Thymus (tissue), 11 donors: ENCODE measurements around the gene DCAF6. TPM values are rescaled to one million over a fixed set of nuclear protein-coding genes. Genes with fewer than 3 reads are reported as not detected.

ENCODE experiments used
- DNase-seq, 9 donors: peaks; one replicate each; pipeline ENCODE4 v3.0.0-alpha.2; 2013; ENCODE audit warnings: low spot score in 9 of 9, low read depth in 6 of 9, missing footprints in 1 of 9
- H3K27ac ChIP-seq, 2 donors: one replicate each; pipeline ENCODE4 v1.5.1; 2013; ENCODE audit warnings: control low read depth in 1 of 2, low read depth in 1 of 2, low read length in 1 of 2, mild to moderate bottlenecking in 1 of 2, moderate library complexity in 1 of 2
- H3K27me3 ChIP-seq, 2 donors: one replicate each; pipeline ENCODE4 v1.5.1; 2013; ENCODE audit warnings: low read length in 1 of 2; ENCODE audit not compliant: control insufficient read depth in 2 of 2, insufficient read depth in 1 of 2
- H3K36me3 ChIP-seq, 2 donors: one replicate each; pipeline ENCODE4 v1.5.1; 2013; ENCODE audit warnings: low read length in 1 of 2, mild to moderate bottlenecking in 1 of 2, moderate library complexity in 1 of 2; ENCODE audit not compliant: control insufficient read depth in 2 of 2, insufficient read depth in 2 of 2
- H3K4me1 ChIP-seq, 2 donors: one replicate each; pipeline ENCODE4 v1.5.1; 2013; ENCODE audit warnings: low read length in 2 of 2; ENCODE audit not compliant: control insufficient read depth in 2 of 2, insufficient read depth in 2 of 2
- H3K4me3 ChIP-seq, 2 donors: one replicate each; pipeline ENCODE4 v1.5.1; 2013; ENCODE audit warnings: low read length in 2 of 2, control low read depth in 1 of 2, mild to moderate bottlenecking in 1 of 2
- H3K9me3 ChIP-seq, 2 donors: one replicate each; pipeline ENCODE4 v1.5.1; 2013; ENCODE audit warnings: low read length in 1 of 2, mild to moderate bottlenecking in 1 of 2; ENCODE audit not compliant: control insufficient read depth in 2 of 2, insufficient read depth in 1 of 2
- WGBS: extraction: QIAGEN DNeasy Blood & Tissue Kit; methylation state at CpG from one replicate; pipeline ENCODE4 v1.1.7; 2013; 5-methylcytosine and 5-hydroxymethylcytosine counted together
- polyA plus RNA-seq: library from polyadenylated mRNA; stranded (reverse); fragments of 200-250 nt; gene quantifications from one replicate; pipeline ENCODE4 v1.2.3, GENCODE V29; 2013
- total RNA-seq: library from RNA; stranded (reverse); fragments of 120-200 nt; gene quantifications from one replicate; pipeline ENCODE4 v1.2.4, GENCODE V29; 2013
- donor health status: healthy.

Gene DCAF6
- total and polyA plus RNA-seq, 2 donors: 28.0 to 51.7 TPM

GRCh38 chr1:168005529-168005928, 69.0 kb downstream of the DCAF6 start:
- Histone ChIP-seq H3K27ac (no peak overlapping the region), H3K9me3 (no peaks in the 10 kb centered on the region), H3K4me3 (no peak overlapping the region), H3K27me3 (no peaks in the 10 kb centered on the region), H3K36me3 (peaks cover 0 to 21% of the 10 kb centered on the region in 2 donors), H3K4me1 (no peaks in the 10 kb centered on the region)
- no peak for DNase-seq

DNA sequence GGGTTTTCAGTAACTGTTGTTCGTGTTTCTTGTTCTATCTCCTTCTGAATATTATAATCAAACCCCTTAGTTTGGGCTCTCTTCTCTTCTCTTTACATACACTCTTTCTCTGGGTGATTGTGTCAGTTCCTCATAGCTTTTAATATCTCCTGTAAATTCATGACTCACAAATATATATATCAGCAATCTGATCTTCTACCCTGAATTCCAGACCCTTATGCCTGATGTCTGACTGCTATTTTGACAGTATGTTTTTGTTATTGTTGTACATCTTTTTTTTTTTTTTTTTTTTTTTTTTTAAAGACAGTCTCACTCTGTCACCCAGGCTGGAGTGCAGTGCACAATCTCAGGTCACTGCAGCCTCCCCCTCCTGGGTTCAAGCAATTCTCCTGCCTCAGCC, 71.2 kb downstream of the DCAF6 start:
- H3K4me1 ChIP-seq: no peaks in the 10 kb centered on the region

GRCh38 chr1:168008595-168008994, 72.1 kb downstream of the DCAF6 start:
- no peaks in the 10 kb centered on the region for H3K4me1 ChIP-seq
- no peaks in the 10 kb centered on the region for H3K9me3 ChIP-seq
- no peak for DNase-seq
- no peak overlapping the region for H3K4me3 ChIP-seq
- WGBS: over 99% methylated on average over 5 of the region's 5 CpGs
- H3K27me3 ChIP-seq: no peaks in the 10 kb centered on the region
- peaks cover 0 to 34% of the 10 kb centered on the region in 2 donors for H3K36me3 ChIP-seq
- no peak overlapping the region for H3K27ac ChIP-seq

More for the DNA sequence above, 71.2 kb downstream of the DCAF6 start:
- H3K4me3 ChIP-seq: no peak overlapping the region
- H3K36me3 ChIP-seq: peaks cover 0 to 26% of the 10 kb centered on the region in 2 donors
- no peak for DNase-seq
- H3K9me3 ChIP-seq: no peaks in the 10 kb centered on the region
- no peak overlapping the region for H3K27ac ChIP-seq
- WGBS: 97% methylated on average over 1 of the region's 1 CpG
- no peaks in the 10 kb centered on the region for H3K27me3 ChIP-seq

GRCh38 chr1:168009322-168009721, 72.8 kb downstream of the DCAF6 start:
- H3K4me3 ChIP-seq: no peak overlapping the region
- DNase-seq: no peak
- no peaks in the 10 kb centered on the region for H3K27me3 ChIP-seq
- no peak overlapping the region for H3K27ac ChIP-seq
- H3K4me1 ChIP-seq: no peaks in the 10 kb centered on the region
- no peaks in the 10 kb centered on the region for H3K9me3 ChIP-seq
- H3K36me3 ChIP-seq: peaks cover 0 to 29% of the 10 kb centered on the region in 2 donors

DNA sequence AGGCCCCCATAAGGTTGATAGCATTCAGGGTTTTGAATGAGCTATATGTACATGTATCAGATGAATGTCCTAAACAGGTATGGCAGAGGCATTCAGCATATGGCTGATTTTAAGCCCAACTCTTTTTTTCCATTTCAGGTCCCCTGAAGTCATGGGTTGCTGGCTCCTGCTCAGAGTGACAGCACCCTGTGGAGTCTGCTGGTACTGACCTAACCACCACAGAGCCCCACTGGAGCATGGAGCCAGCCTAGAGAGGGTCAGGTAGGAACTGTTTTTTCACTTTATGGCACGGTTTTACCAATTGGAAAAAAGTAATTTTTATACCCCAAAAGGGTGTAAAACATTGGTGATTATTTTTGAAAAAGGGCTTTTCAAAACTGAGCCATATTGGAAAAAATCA, 82.9 kb downstream of the DCAF6 start:
- Histone ChIP-seq H3K9me3 (no peaks in the 10 kb centered on the region), H3K27me3 (no peaks in the 10 kb centered on the region), H3K36me3 (peaks cover 11 to 39% of the 10 kb centered on the region in 2 donors), H3K27ac (no peak overlapping the region), H3K4me3 (no peak overlapping the region), H3K4me1 (no peaks in the 10 kb centered on the region)
- no peak for DNase-seq
- 98% methylated on average over 1 of the region's 1 CpG for WGBS

DNA sequence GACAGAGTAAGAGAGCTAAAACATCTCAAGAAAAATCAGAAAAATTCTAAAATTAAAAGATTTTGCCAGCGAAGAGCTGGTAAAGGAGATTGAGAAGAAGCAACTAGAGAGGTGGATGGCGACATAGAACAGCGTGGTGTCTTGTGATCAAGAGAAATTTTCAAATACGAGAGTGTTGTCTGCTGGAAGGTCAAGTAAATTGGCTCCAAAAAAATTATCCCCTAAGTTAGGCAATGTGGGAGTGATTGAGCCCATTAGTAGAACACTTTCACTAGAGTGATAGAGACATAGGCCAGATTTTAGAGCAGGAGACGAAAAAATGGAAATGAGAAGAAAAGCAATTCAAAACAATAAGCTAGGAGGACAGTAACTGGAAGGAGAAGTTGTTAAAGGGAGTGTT, 94.7 kb downstream of the DCAF6 start:
- H3K4me1 ChIP-seq: no peaks in the 10 kb centered on the region
- no peak overlapping the region for H3K27ac ChIP-seq
- no peaks in the 10 kb centered on the region for H3K9me3 ChIP-seq
- WGBS: 98% methylated on average over 5 of the region's 5 CpGs
- H3K27me3 ChIP-seq: no peaks in the 10 kb centered on the region
- peaks cover 0 to 5% of the 10 kb centered on the region in 2 donors for H3K36me3 ChIP-seq
- DNase-seq: no peak
- no peak overlapping the region for H3K4me3 ChIP-seq

- Histone ChIP-seq H3K27me3 (no peaks in the 10 kb centered on the region), H3K4me3 (no peak overlapping the region), H3K36me3 (peaks cover 0 to 4% of the 10 kb centered on the region in 2 donors), H3K9me3 (no peaks in the 10 kb centered on the region), H3K4me1 (no peaks in the 10 kb centered on the region), H3K27ac (no peak overlapping the region)
- DNase-seq: no peak
- 97% methylated on average over 4 of the region's 4 CpGs for WGBS
Observed at GRCh38 chr1:168031627-168032026, 95.1 kb downstream of the DCAF6 start.

GRCh38 chr1:168032029-168032428, 95.5 kb downstream of the DCAF6 start:
- Histone ChIP-seq H3K27me3 (no peaks in the 10 kb centered on the region), H3K4me3 (no peak overlapping the region), H3K4me1 (no peaks in the 10 kb centered on the region), H3K9me3 (no peaks in the 10 kb centered on the region), H3K27ac (no peak overlapping the region), H3K36me3 (no peaks in the 10 kb centered on the region)
- DNase-seq: no peak
- 92% methylated on average over 1 of the region's 1 CpG for WGBS

DNA sequence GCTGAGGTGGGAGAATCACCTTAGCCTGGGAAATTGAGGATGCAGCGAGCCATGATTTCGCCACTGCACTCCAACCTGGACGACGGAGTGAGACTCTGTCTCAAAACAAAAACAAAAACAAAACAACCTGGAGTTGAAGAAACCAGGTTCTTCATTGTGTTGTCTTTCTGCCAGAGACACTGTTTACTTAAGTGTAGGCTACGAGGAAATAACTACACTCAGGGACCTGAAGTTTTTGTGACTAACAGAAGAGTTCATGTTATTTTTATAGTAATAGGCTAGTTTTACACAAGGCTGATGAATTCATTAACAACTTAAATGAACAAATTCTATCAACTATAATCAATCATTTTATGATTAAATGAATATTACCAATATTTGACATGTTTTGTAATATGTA, 98.9 kb downstream of the DCAF6 start:
- H3K4me1 ChIP-seq: no peaks in the 10 kb centered on the region
- 97% methylated on average over 5 of the region's 5 CpGs for WGBS
- no peaks in the 10 kb centered on the region for H3K27me3 ChIP-seq
- no peak overlapping the region for H3K27ac ChIP-seq
- H3K4me3 ChIP-seq: no peak overlapping the region
- H3K36me3 ChIP-seq: no peaks in the 10 kb centered on the region
- no peaks in the 10 kb centered on the region for H3K9me3 ChIP-seq
- no peak for DNase-seq

GRCh38 chr1:168042362-168042761, 105.9 kb downstream of the DCAF6 start:
- Histone ChIP-seq H3K4me1 (no peaks in the 10 kb centered on the region), H3K4me3 (no peak overlapping the region), H3K27ac (no peak overlapping the region), H3K9me3 (no peaks in the 10 kb centered on the region), H3K27me3 (no peaks in the 10 kb centered on the region), H3K36me3 (peaks cover 0 to 21% of the 10 kb centered on the region in 2 donors)
- DNase-seq: no peak
- 98% methylated on average over 2 of the region's 2 CpGs for WGBS
